GM19025 (cell line): ENCODE results near the gene CRADD.

Source experiments
- ATAC-seq: cut with Tn5 transposase; IDR thresholded peaks from one replicate; pipeline ENCODE4 v1.9.1; 2021; ENCODE audit warnings: mild to moderate bottlenecking, low read depth, moderate library complexity; ENCODE audit not compliant: unreplicated experiment

Gene CRADD

GRCh38 chr12:93802698-93803423, 125.7 kb downstream of the CRADD start:
- no peak for ATAC-seq

- ATAC-seq, result no peak
Observed at GRCh38 chr12:93803424-93803807, 126.2 kb downstream of the CRADD start.

GRCh38 chr12:93804392-93805179, 127.4 kb downstream of the CRADD start:
- no peak for ATAC-seq

GRCh38 chr12:93805736-93806141, 128.6 kb downstream of the CRADD start:
- ATAC-seq, result no peak

GRCh38 chr12:93807354-93807753, 130.2 kb downstream of the CRADD start:
- no peak for ATAC-seq

- no peak for ATAC-seq
Observed at GRCh38 chr12:93808169-93808899, 131.2 kb downstream of the CRADD start.

- ATAC-seq, result no peak
Observed at GRCh38 chr12:93812626-93813025, 135.5 kb downstream of the CRADD start.

GRCh38 chr12:93813186-93813585, 136.0 kb downstream of the CRADD start:
- ATAC-seq, result no peak

- ATAC-seq, result no peak
Observed at GRCh38 chr12:93813972-93814821, 137.0 kb downstream of the CRADD start.

GRCh38 chr12:93818488-93819049, 141.4 kb downstream of the CRADD start:
- ATAC-seq, result no peak

GRCh38 chr12:93819050-93819491, 141.9 kb downstream of the CRADD start:
- no peak for ATAC-seq

- no peak for ATAC-seq
Observed at GRCh38 chr12:93823616-93824391, 146.6 kb downstream of the CRADD start.

- no peak for ATAC-seq
Observed at GRCh38 chr12:93824514-93825500, 147.6 kb downstream of the CRADD start.

GRCh38 chr12:93825501-93825888, 148.3 kb downstream of the CRADD start:
- ATAC-seq, result no peak

- ATAC-seq, result no peak
Observed at GRCh38 chr12:93825931-93826555, 148.9 kb downstream of the CRADD start.

- no peak for ATAC-seq
Observed at GRCh38 chr12:93827179-93827578, 150.0 kb downstream of the CRADD start.

GRCh38 chr12:93827669-93828068, 150.5 kb downstream of the CRADD start:
- ATAC-seq, result no peak

- ATAC-seq, result no peak
Observed at GRCh38 chr12:93829016-93829415, 151.8 kb downstream of the CRADD start.
